Mesodermal cell (in vitro differentiated cells): ENCODE data around the gene RDH13.

ENCODE experiments used
- H3K27ac ChIP-seq: 2 replicates; pipeline ENCODE4 v1.7.0; 2013; ENCODE audit warnings: mild to moderate bottlenecking, low read depth, low read length, moderate library complexity; ENCODE audit not compliant: severe bottlenecking
- H3K36me3 ChIP-seq: 2 replicates; pipeline ENCODE4 v1.7.1; 2013; ENCODE audit warnings: mild to moderate bottlenecking, low read length, moderate library complexity; ENCODE audit not compliant: control insufficient read depth, insufficient read depth
- H3K4me1 ChIP-seq: one replicate; pipeline ENCODE4 v1.7.1; 2013; ENCODE audit warnings: mild to moderate bottlenecking, low read length; ENCODE audit not compliant: insufficient read depth, control insufficient read depth, poor library complexity, severe bottlenecking
- H3K4me3 ChIP-seq: 2 replicates; pipeline ENCODE4 v1.7.0; 2013; ENCODE audit warnings: low read length, control low read depth, mild to moderate bottlenecking; ENCODE audit not compliant: insufficient read depth, poor library complexity, severe bottlenecking; ENCODE audit errors: extremely low read depth
- H3K9me3 ChIP-seq: 2 replicates; pipeline ENCODE4 v1.7.1; 2013; ENCODE audit warnings: mild to moderate bottlenecking, low read length, moderate library complexity; ENCODE audit not compliant: control insufficient read depth
- WGBS, 2 experiments: methylation state at CpG; one replicate each; pipeline ENCODE4 v1.1.5; 2013; ENCODE audit warnings: missing lambda C conversion rate in 2 of 2; ENCODE audit not compliant: insufficient coverage in 2 of 2; 5-methylcytosine and 5-hydroxymethylcytosine counted together

Gene RDH13

GRCh38 chr19:55099557-55100506 is 36.9 kb upstream of the RDH13 start:
- Histone ChIP-seq H3K4me1 (no peaks in the 10 kb centered on the region), H3K36me3 (peaks cover 58% of the 10 kb centered on the region)
- WGBS, 2 experiments: 88 to 92% methylated on average over 16 to 24 of the region's 27 CpGs

GRCh38 chr19:55098716-55099556 is 36.0 kb upstream of the RDH13 start:
- no peak overlapping the region for H3K27ac ChIP-seq
- WGBS, 2 experiments: 96 to 97% methylated on average over 25 to 26 of the region's 27 CpGs
- no peak overlapping the region for H3K4me3 ChIP-seq
- H3K9me3 ChIP-seq: peaks cover 5% of the 10 kb centered on the region
- H3K4me1 ChIP-seq: no peaks in the 10 kb centered on the region
- peaks cover 61% of the 10 kb centered on the region for H3K36me3 ChIP-seq

More at GRCh38 chr19:55099557-55100506, 36.9 kb upstream of the RDH13 start:
- Histone ChIP-seq H3K9me3 (peaks cover 5% of the 10 kb centered on the region), H3K4me3 (no peak overlapping the region), H3K27ac (no peak overlapping the region)

GRCh38 chr19:55097864-55098715 is 35.1 kb upstream of the RDH13 start:
- WGBS, 2 experiments: 96 to 100% methylated on average over 17 to 19 of the region's 23 CpGs
- H3K4me1 ChIP-seq: no peaks in the 10 kb centered on the region
- H3K27ac ChIP-seq: no peak overlapping the region
- H3K36me3 ChIP-seq: peaks cover 54% of the 10 kb centered on the region
- H3K9me3 ChIP-seq: peaks cover under 1% of the 10 kb centered on the region
- no peak overlapping the region for H3K4me3 ChIP-seq

- Histone ChIP-seq H3K4me3 (no peak overlapping the region), H3K9me3 (no peaks in the 10 kb centered on the region), H3K4me1 (no peaks in the 10 kb centered on the region), H3K27ac (no peak overlapping the region), H3K36me3 (peaks cover 51% of the 10 kb centered on the region)
- 83 to 87% methylated on average over 10 to 15 of the region's 23 CpGs for WGBS, 2 experiments
Measured at GRCh38 chr19:55096061-55096701, 33.2 kb upstream of the RDH13 start.

- Histone ChIP-seq H3K27ac (no peak overlapping the region), H3K4me1 (no peaks in the 10 kb centered on the region), H3K9me3 (no peaks in the 10 kb centered on the region), H3K36me3 (peaks cover 54% of the 10 kb centered on the region), H3K4me3 (no peak overlapping the region)
- WGBS, 2 experiments: 83 to 88% methylated on average over 8 to 9 of the region's 23 CpGs
Measured at GRCh38 chr19:55095260-55096060, 32.5 kb upstream of the RDH13 start.

- Histone ChIP-seq H3K4me3 (no peak overlapping the region), H3K36me3 (peaks cover 56% of the 10 kb centered on the region), H3K4me1 (no peaks in the 10 kb centered on the region), H3K9me3 (no peaks in the 10 kb centered on the region), H3K27ac (no peak overlapping the region)
- WGBS, 2 experiments: 83 to 91% methylated on average over 24 to 27 of the region's 32 CpGs
Measured at GRCh38 chr19:55094456-55095259, 31.7 kb upstream of the RDH13 start.

DNA sequence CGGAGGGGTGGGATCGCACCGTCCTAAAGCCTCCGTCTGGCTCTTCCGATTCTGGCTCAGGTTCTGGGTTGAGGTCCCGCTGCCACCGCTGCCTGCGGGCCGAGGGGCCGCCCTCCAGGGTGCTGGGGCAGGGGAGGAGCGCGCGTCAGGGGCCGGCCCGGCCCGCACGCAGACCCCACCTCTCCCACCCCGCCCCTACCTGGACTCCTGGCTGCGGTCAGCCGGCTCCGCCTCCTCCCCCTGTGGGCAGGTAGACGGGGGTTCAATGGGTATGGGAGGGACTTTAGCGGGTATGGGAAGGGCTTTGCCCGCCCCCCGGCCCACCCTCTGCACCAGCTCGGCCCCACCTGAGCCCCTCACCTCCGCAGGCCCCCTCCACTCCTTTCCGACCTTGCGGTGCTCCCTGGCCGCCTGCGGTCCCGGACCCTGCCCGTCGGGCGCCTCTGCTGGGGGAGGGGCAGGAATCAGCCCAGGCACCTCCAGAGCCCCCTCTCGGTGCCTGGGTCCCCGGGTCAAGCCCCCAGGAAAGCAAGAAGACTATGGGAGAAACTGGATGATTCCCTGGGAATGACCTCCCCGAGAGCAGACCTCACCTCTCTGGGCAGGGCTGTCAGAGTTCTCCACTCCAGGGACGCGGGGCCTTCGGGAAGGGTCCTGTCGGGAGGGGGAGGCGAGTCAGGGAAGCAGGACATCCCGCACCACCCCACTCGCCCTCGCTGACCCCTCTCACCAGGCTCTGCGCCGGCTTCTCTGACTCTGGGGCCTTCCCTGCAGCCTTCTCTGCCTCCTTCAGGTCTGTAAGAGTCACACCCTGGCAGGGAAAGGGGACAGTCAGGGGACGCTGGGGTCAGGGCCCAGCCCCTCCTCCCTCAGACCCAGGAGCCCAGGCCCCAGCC is 29.7 kb upstream of the RDH13 start:
- Histone ChIP-seq H3K9me3 (no peaks in the 10 kb centered on the region), H3K4me3 (no peak overlapping the region), H3K4me1 (peaks cover 3% of the 10 kb centered on the region), H3K27ac (no peak overlapping the region), H3K36me3 (peaks cover 39% of the 10 kb centered on the region)
- 94 to 96% methylated on average over 30 to 31 of the region's 49 CpGs for WGBS, 2 experiments

GRCh38 chr19:55091955-55092354 is 29.0 kb upstream of the RDH13 start:
- Histone ChIP-seq H3K4me3 (no peak overlapping the region), H3K9me3 (no peaks in the 10 kb centered on the region), H3K4me1 (peaks cover 3% of the 10 kb centered on the region), H3K27ac (no peak overlapping the region), H3K36me3 (peaks cover 39% of the 10 kb centered on the region)
- WGBS, 2 experiments: 82 to 86% methylated on average over 21 to 25 of the region's 27 CpGs
